ENCODE data around the gene ZNF777. TPM values are rescaled to one million over a fixed set of nuclear protein-coding genes. Genes with fewer than 3 reads are reported as not detected.
"Not testable (repeated sequence)": the region's sequence is repeated elsewhere in the genome, so short reads cannot be mapped to it uniquely, and the experiment has no call there.

Gene ZNF777
- total RNA-seq, 1 donor from 2014 or later: 19.0 TPM

- Mint-ChIP-seq H3K4me3 (no peak overlapping the region), H3K4me1 (ENCODE audit: low read depth) (peaks cover 14% of the 10 kb centered on the region), H3K9me3 (no peaks in the 10 kb centered on the region), H3K27ac (no peak overlapping the region), H3K27me3 (ENCODE audit: insufficient read depth) (peaks cover 28% of the 10 kb centered on the region), H3K36me3 (ENCODE audit: low read depth) (no peaks in the 10 kb centered on the region)
- intact Hi-C loops (cut with micrococcal nuclease): no loop called here
- DNase-seq (ENCODE audit: low spot score): no peak
These were observed 46.7 kb downstream of the ZNF777 start for GRCh38 chr7:149414171-149414570.

- H3K27ac Mint-ChIP-seq; H3K9me3 Mint-ChIP-seq; intact Hi-C loops (cut with micrococcal nuclease); DNase-seq (ENCODE audit: low spot score); H3K4me3 Mint-ChIP-seq; H3K36me3 Mint-ChIP-seq (ENCODE audit: low read depth): not testable (repeated sequence)
- Mint-ChIP-seq H3K4me1 (ENCODE audit: low read depth) (peaks cover 14% of the 10 kb centered on the region), H3K27me3 (ENCODE audit: insufficient read depth) (peaks cover 28% of the 10 kb centered on the region)
These were observed 47.8 kb downstream of the ZNF777 start for GRCh38 chr7:149413083-149413482.

GRCh38 chr7:149409895-149410294, 51.0 kb downstream of the ZNF777 start:
- Mint-ChIP-seq H3K27ac (no peak overlapping the region), H3K36me3 (ENCODE audit: low read depth) (no peaks in the 10 kb centered on the region), H3K9me3 (no peaks in the 10 kb centered on the region), H3K4me3 (no peak overlapping the region), H3K4me1 (ENCODE audit: low read depth) (peaks cover 4% of the 10 kb centered on the region), H3K27me3 (ENCODE audit: insufficient read depth) (peaks cover 21% of the 10 kb centered on the region)
- intact Hi-C loops (cut with micrococcal nuclease): no loop called here
- DNase-seq (ENCODE audit: low spot score): no peak

GRCh38 chr7:149404825-149405224, 56.0 kb downstream of the ZNF777 start:
- Mint-ChIP-seq H3K4me1 (ENCODE audit: low read depth) (no peaks in the 10 kb centered on the region), H3K36me3 (ENCODE audit: low read depth) (no peaks in the 10 kb centered on the region), H3K4me3 (no peak overlapping the region), H3K27me3 (ENCODE audit: insufficient read depth) (peaks cover 8% of the 10 kb centered on the region), H3K27ac (no peak overlapping the region), H3K9me3 (no peaks in the 10 kb centered on the region)
- intact Hi-C loops (cut with micrococcal nuclease): no loop called here
- no peak for DNase-seq (ENCODE audit: low spot score)

GRCh38 chr7:149404396-149404795, 56.5 kb downstream of the ZNF777 start:
- H3K27me3 Mint-ChIP-seq (ENCODE audit: insufficient read depth): peaks cover 8% of the 10 kb centered on the region
- no peaks in the 10 kb centered on the region for H3K4me1 Mint-ChIP-seq (ENCODE audit: low read depth)
- H3K36me3 Mint-ChIP-seq (ENCODE audit: low read depth): no peaks in the 10 kb centered on the region
- H3K9me3 Mint-ChIP-seq: no peaks in the 10 kb centered on the region
- H3K27ac Mint-ChIP-seq: no peak overlapping the region
- DNase-seq (ENCODE audit: low spot score): no peak
- no peak overlapping the region for H3K4me3 Mint-ChIP-seq
- intact Hi-C loops (cut with micrococcal nuclease): no loop called here

GRCh38 chr7:149398195-149398820, 62.6 kb downstream of the ZNF777 start:
- H3K27ac Mint-ChIP-seq: no peak overlapping the region
- no peaks in the 10 kb centered on the region for H3K9me3 Mint-ChIP-seq
- DNase-seq (ENCODE audit: low spot score): no peak
- intact Hi-C loops (cut with micrococcal nuclease): no loop called here
- peaks cover 22% of the 10 kb centered on the region for H3K27me3 Mint-ChIP-seq (ENCODE audit: insufficient read depth)
- H3K36me3 Mint-ChIP-seq (ENCODE audit: low read depth): no peaks in the 10 kb centered on the region
- no peaks in the 10 kb centered on the region for H3K4me1 Mint-ChIP-seq (ENCODE audit: low read depth)
- H3K4me3 Mint-ChIP-seq: no peak overlapping the region

GRCh38 chr7:149397470-149398043, 63.3 kb downstream of the ZNF777 start:
- no peak overlapping the region for H3K4me3 Mint-ChIP-seq
- H3K27me3 Mint-ChIP-seq (ENCODE audit: insufficient read depth): peaks cover 26% of the 10 kb centered on the region
- no peak overlapping the region for H3K27ac Mint-ChIP-seq
- intact Hi-C loops (cut with micrococcal nuclease): no loop called here
- H3K9me3 Mint-ChIP-seq: no peaks in the 10 kb centered on the region
- no peak for DNase-seq (ENCODE audit: low spot score)
- H3K36me3 Mint-ChIP-seq (ENCODE audit: low read depth): no peaks in the 10 kb centered on the region
- H3K4me1 Mint-ChIP-seq (ENCODE audit: low read depth): no peaks in the 10 kb centered on the region

GRCh38 chr7:149388550-149389335, 72.1 kb downstream of the ZNF777 start:
- H3K4me3 Mint-ChIP-seq; H3K4me1 Mint-ChIP-seq (ENCODE audit: low read depth); DNase-seq (ENCODE audit: low spot score); H3K27me3 Mint-ChIP-seq (ENCODE audit: insufficient read depth); H3K9me3 Mint-ChIP-seq; H3K36me3 Mint-ChIP-seq (ENCODE audit: low read depth); H3K27ac Mint-ChIP-seq; intact Hi-C loops (cut with micrococcal nuclease): not testable (repeated sequence)

- H3K4me3 Mint-ChIP-seq; H3K27me3 Mint-ChIP-seq (ENCODE audit: insufficient read depth); H3K9me3 Mint-ChIP-seq; H3K27ac Mint-ChIP-seq; DNase-seq (ENCODE audit: low spot score); H3K4me1 Mint-ChIP-seq (ENCODE audit: low read depth); H3K36me3 Mint-ChIP-seq (ENCODE audit: low read depth); intact Hi-C loops (cut with micrococcal nuclease): not testable (repeated sequence)
These were observed 74.3 kb downstream of the ZNF777 start for GRCh38 chr7:149386514-149386913.

GRCh38 chr7:149385195-149385950, 75.5 kb downstream of the ZNF777 start:
- no peak for DNase-seq (ENCODE audit: low spot score)
- Mint-ChIP-seq H3K9me3 (peaks cover 3% of the 10 kb centered on the region), H3K4me1 (ENCODE audit: low read depth) (no peaks in the 10 kb centered on the region), H3K36me3 (ENCODE audit: low read depth) (no peaks in the 10 kb centered on the region), H3K27me3 (ENCODE audit: insufficient read depth) (peaks cover 4% of the 10 kb centered on the region), H3K4me3 (no peak overlapping the region), H3K27ac (no peak overlapping the region)
- intact Hi-C loops (cut with micrococcal nuclease): no loop called here
